DMS 273 treated with DMSO at 0.1 percent for 48 hours (cell line): ENCODE data around the gene SLC16A3.
"Not testable (repeated sequence)": the region's sequence is repeated elsewhere in the genome, so short reads cannot be mapped to it uniquely, and the experiment has no call there.

Experiments
- DNase-seq: peaks from one replicate; lab custom pipeline; 2025; lab: John Stamatoyannopoulos, UW

Gene SLC16A3

GRCh38 chr17:82204831-82205719 is 23.8 kb upstream of the SLC16A3 start:
- no peak for DNase-seq

- DNase-seq, result peak; percentile 61
These were observed 22.9 kb upstream of the SLC16A3 start for GRCh38 chr17:82205720-82206508.

- not testable (repeated sequence) for DNase-seq
These were observed 18.2 kb upstream of the SLC16A3 start for GRCh38 chr17:82210655-82211054.

GRCh38 chr17:82212331-82213250 is 16.3 kb upstream of the SLC16A3 start, which contains the start of gene CCDC57:
Gene CCDC57, minus strand, starts transcription at chr17:82212842. Its CDS starts 10,898 bp downstream, at chr17:82201944.
- no peak for DNase-seq

- peak; percentile 44 for DNase-seq
These were observed 15.4 kb upstream of the SLC16A3 start for GRCh38 chr17:82213251-82214011.

GRCh38 chr17:82214012-82214628 is 14.7 kb upstream of the SLC16A3 start:
- DNase-seq, result no peak

GRCh38 chr17:82215095-82215971 is 13.5 kb upstream of the SLC16A3 start:
- DNase-seq, result no peak

GRCh38 chr17:82215972-82216300 is 12.9 kb upstream of the SLC16A3 start:
- no peak for DNase-seq

GRCh38 chr17:82216301-82217119 is 12.3 kb upstream of the SLC16A3 start:
- peak; percentile 35 for DNase-seq

GRCh38 chr17:82217120-82217529 is 11.7 kb upstream of the SLC16A3 start:
- no peak for DNase-seq

GRCh38 chr17:82217530-82218204 is 11.2 kb upstream of the SLC16A3 start:
- DNase-seq, result no peak

GRCh38 chr17:82218349-82219075 is 10.3 kb upstream of the SLC16A3 start:
- DNase-seq, result no peak

GRCh38 chr17:82219083-82219482 is 9.8 kb upstream of the SLC16A3 start:
- DNase-seq, result no peak

GRCh38 chr17:82219753-82220709 is 8.8 kb upstream of the SLC16A3 start:
- no peak for DNase-seq

GRCh38 chr17:82221341-82221902 is 7.4 kb upstream of the SLC16A3 start:
- DNase-seq, result no peak

GRCh38 chr17:82222816-82223215 is 6.0 kb upstream of the SLC16A3 start:
- no peak for DNase-seq
